ENCODE measurements around the gene PIK3CA. TPM values are rescaled to one million over a fixed set of nuclear protein-coding genes. Genes with fewer than 3 reads are reported as not detected.

PIK3CA gene
- total and polyA plus RNA-seq, 2 experiments from 2014 or later, result 5.1 to 13.4 TPM

GRCh38 chr3:179105881-179106280 lies 42.3 kb upstream of the PIK3CA start:
- no peak for ATAC-seq
- no peaks in the 10 kb centered on the region; the same call in 2 of the 3 replicates for H3K36me3 Mint-ChIP-seq (ENCODE audit: low read depth)
- H4K20me1 ChIP-seq (replicated peaks; ENCODE audit: insufficient read depth), result no peaks in the 10 kb centered on the region

More at GRCh38 chr3:179105881-179106280, 42.3 kb upstream of the PIK3CA start:
- Mint-ChIP-seq H3K4me3 (no peak overlapping the region), H3K27ac (no peak overlapping the region), H3K27me3 (ENCODE audit: insufficient read depth, low read depth, poor library complexity) (peaks cover 1% of the 10 kb centered on the region), H3K9me3 (peaks cover 6% of the 10 kb centered on the region; the same call in 2 of the 3 replicates), H3K4me1 (no peaks in the 10 kb centered on the region)
- Histone ChIP-seq H3K36me3 (ENCODE audit: insufficient read depth) (no peaks in the 10 kb centered on the region), H3F3A (replicated peaks; ENCODE audit: low read depth) (no peaks in the 10 kb centered on the region), H3K27ac (ENCODE audit: low read depth) (no peak overlapping the region), H3K4me2 (no peak overlapping the region), H3K9me2 (ENCODE audit: insufficient read depth) (0 out of 2 replicates have a peak, but pooled peaks cover 2% of the 10 kb centered on the region), H3K79me2 (replicated peaks; ENCODE audit: insufficient read depth) (no peaks in the 10 kb centered on the region), H3K4me1 (ENCODE audit: insufficient read depth) (no peaks in the 10 kb centered on the region), H3K4me3 (no peak overlapping the region), H2AFZ (no peak overlapping the region), H3K27me3 (ENCODE audit: insufficient read depth) (no peaks in the 10 kb centered on the region)
- no peak for TF ChIP-seq CREB1 (CRISPR knock-in tag; IDR thresholded peaks at IDR 0.05; ENCODE audit: low read depth)
- no peak for TF ChIP-seq NANOG (IDR thresholded peaks at IDR 0.05; ENCODE audit: borderline replicate concordance)
- TF ChIP-seq REST (IDR thresholded peaks at IDR 0.05; ENCODE audit: unreplicated experiment), result no peak
- TF ChIP-seq JUNB (IDR thresholded peaks at IDR 0.05; ENCODE audit: unreplicated experiment), result no peak
- TF ChIP-seq, protein P1, sequence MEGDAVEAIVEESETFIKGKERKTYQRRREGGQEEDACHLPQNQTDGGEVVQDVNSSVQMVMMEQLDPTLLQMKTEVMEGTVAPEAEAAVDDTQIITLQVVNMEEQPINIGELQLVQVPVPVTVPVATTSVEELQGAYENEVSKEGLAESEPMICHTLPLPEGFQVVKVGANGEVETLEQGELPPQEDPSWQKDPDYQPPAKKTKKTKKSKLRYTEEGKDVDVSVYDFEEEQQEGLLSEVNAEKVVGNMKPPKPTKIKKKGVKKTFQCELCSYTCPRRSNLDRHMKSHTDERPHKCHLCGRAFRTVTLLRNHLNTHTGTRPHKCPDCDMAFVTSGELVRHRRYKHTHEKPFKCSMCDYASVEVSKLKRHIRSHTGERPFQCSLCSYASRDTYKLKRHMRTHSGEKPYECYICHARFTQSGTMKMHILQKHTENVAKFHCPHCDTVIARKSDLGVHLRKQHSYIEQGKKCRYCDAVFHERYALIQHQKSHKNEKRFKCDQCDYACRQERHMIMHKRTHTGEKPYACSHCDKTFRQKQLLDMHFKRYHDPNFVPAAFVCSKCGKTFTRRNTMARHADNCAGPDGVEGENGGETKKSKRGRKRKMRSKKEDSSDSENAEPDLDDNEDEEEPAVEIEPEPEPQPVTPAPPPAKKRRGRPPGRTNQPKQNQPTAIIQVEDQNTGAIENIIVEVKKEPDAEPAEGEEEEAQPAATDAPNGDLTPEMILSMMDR (conservative IDR thresholded peaks at IDR 0.05; ENCODE audit: low read depth in 2 of 2), result no peak
- no peak for TF ChIP-seq ZNF462 (CRISPR knock-in tag; IDR thresholded peaks at IDR 0.05)
- no peak for TF ChIP-seq ZNF114 (CRISPR knock-in tag; IDR thresholded peaks at IDR 0.05)
- no peak for TF ChIP-seq ETS1 (IDR thresholded peaks at IDR 0.05)
- TF ChIP-seq STAT1 (IDR thresholded peaks at IDR 0.05; ENCODE audit: unreplicated experiment), result no peak
- no peak for TF ChIP-seq POLR2AphosphoS5 (IDR thresholded peaks at IDR 0.05; ENCODE audit: low read depth)
- TF ChIP-seq EZH2 (IDR thresholded peaks at IDR 0.05; ENCODE audit: low read depth, unreplicated experiment), result no peak
- TF ChIP-seq EZH2phosphoT487 (IDR thresholded peaks at IDR 0.05; ENCODE audit: unreplicated experiment), result no peak
- TF ChIP-seq ZNF331 (CRISPR knock-in tag; IDR thresholded peaks at IDR 0.05; ENCODE audit: low read depth), result no peak
- no peak for DNase-seq (ENCODE audit: low spot score)
